Activated CD8-positive, alpha-beta memory T cell treated with anti-CD3 and anti-CD28 coated beads for 48 hours (primary cell): ENCODE measurements around the gene ELMO3.

Source experiments
- DNase-seq, 3 experiments: peaks; one replicate each; pipeline ENCODE4 v3.0.0-alpha.2; 2020; ENCODE audit warnings: low read depth in 2 of 3, low spot score in 2 of 3

The ELMO3 gene

DNA sequence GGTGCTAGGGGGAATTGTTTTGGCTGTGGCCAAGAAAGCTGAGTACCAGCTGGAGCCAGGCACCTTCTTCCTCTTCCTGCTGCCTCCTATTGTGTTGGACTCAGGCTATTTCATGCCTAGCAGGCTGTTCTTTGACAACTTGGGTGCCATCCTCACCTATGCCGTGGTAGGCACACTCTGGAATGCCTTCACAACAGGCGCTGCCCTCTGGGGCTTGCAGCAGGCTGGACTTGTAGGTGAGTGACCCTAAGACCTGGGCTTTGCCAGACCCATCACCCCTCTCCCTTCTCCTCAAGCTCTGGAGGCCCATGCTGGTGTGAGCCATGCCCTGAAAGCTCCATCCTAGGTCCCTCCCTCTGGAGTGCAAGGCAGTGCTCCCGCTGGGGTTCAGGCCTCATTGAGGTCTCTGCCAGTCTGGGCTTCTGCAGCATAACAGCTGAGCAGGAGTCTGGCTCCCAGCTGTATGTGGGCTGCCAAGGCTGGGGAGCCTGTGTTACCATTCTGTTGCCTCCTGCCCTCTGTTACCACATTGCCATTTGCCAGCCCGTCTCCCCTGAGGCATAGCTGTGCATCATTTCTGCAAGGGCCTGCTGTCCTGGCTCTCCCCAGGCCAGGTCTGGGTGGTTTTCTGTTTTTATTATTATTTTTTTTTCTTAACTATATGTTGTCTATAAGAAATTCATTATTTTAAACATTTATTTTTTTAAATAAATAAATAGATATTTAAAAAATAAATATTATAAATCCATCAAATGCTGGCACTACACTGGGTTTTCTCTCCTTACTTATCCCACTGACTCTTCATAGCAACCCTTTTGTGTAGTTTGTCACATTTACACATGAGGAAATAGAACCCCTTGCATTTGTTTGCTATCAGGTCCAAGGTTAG, 53.9 kb downstream of the ELMO3 start:
- no peak for DNase-seq
